ENCODE measurements around the gene SLC9A8. TPM values are rescaled to one million over a fixed set of nuclear protein-coding genes. Genes with fewer than 3 reads are reported as not detected.
A peak's percentile ranks its signal among the peaks of the same experiment; 100 is the strongest.

SLC9A8 gene
- total RNA-seq, 2 experiments from 2014 or later, result 22.0 to 30.3 TPM

DNA sequence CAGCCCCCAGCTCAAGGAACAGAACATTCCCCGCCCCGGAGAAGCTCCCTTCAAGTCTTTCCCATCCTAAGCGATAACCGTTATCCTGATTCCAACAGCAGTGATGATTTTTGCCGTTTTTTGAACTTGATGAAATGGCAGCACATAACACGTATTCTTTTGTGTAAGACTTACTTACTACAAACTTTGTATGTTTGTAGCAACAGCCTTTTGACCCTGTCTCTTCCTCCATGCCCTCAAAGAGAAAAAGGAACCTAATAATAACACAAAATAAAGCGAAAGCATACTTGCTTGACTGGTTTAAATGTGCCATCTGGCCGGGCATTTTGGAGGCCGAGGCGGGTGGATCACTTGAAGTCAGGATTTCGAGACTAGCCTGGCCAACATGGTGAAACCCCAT, 26.4 kb upstream of the SLC9A8 start:
- peak overlapping the region; percentile 51 for H3K4me3 ChIP-seq (ENCODE audit: low read depth, low read length, poor library complexity, severe bottlenecking)
- no peaks in the 10 kb centered on the region for H3K9me3 ChIP-seq (ENCODE audit: low read length)
- peaks cover 26% of the 10 kb centered on the region for H3K4me1 ChIP-seq (ENCODE audit: insufficient read depth, low read length, poor library complexity, severe bottlenecking)
- no peaks in the 10 kb centered on the region for H3K79me2 ChIP-seq (ENCODE audit: insufficient read depth, low read depth, low read length)
- CTCF ChIA-PET (ENCODE audit: unreplicated experiment), result interaction anchor here (0.7 kb wide), 1 partner anchor 59 kb away, joined by 3 read pairs; no protein-coding TSS in a partner anchor
- intact Hi-C loops (cut with micrococcal nuclease; ENCODE audit: unreplicated experiment), result no loop called here
- no peaks in the 10 kb centered on the region for H4K20me1 ChIP-seq (ENCODE audit: insufficient read depth, low read length)
- BruUV-seq (replicated peaks), result no TSS peak
- POLR2A ChIA-PET, result interaction anchor here (0.9 to 1.5 kb wide), 3 partner anchors 10 to 117 kb away, joined by 3 to 5 read pairs (median 4); no protein-coding TSS in a partner anchor
- no peaks in the 10 kb centered on the region for H3K9me2 ChIP-seq (ENCODE audit: insufficient read depth, low read length)
- H3K36me3 ChIP-seq (ENCODE audit: insufficient read depth, low read length), result no peaks in the 10 kb centered on the region
- H3K27ac ChIP-seq (ENCODE audit: low read depth, low read length, poor library complexity, severe bottlenecking), result peak overlapping the region; percentile 38
- peak overlapping the region; percentile 96 for H2AFZ ChIP-seq (ENCODE audit: low read length)
- no peak; the same call in 1 of the 2 replicates for TF ChIP-seq CTCF (conservative IDR thresholded peaks at IDR 0.05; ENCODE audit: low read length)
- no peak for TF ChIP-seq EZH2phosphoT487 (IDR thresholded peaks at IDR 0.05; ENCODE audit: borderline replicate concordance, low read depth, low read length)
- no peak for DNase-seq (ENCODE audit: low spot score)
- peak overlapping the region; percentile 75 for H3K4me2 ChIP-seq (ENCODE audit: low read length)

- H3K27ac ChIP-seq (ENCODE audit: low read depth, low read length, poor library complexity, severe bottlenecking), result no peak overlapping the region
- H3K4me1 ChIP-seq (ENCODE audit: insufficient read depth, low read length, poor library complexity, severe bottlenecking), result peaks cover 26% of the 10 kb centered on the region
- H3K36me3 ChIP-seq (ENCODE audit: insufficient read depth, low read length), result no peaks in the 10 kb centered on the region
- H3K79me2 ChIP-seq (ENCODE audit: insufficient read depth, low read depth, low read length), result no peaks in the 10 kb centered on the region
- POLR2A ChIA-PET, result interaction anchor here (0.9 to 1.1 kb wide), 2 partner anchors 10 to 15 kb away, joined by 3 read pairs; no protein-coding TSS in a partner anchor
- peak; percentile 55 for TF ChIP-seq CTCF (conservative IDR thresholded peaks at IDR 0.05; ENCODE audit: low read length)
- TF ChIP-seq EZH2phosphoT487 (IDR thresholded peaks at IDR 0.05; ENCODE audit: borderline replicate concordance, low read depth, low read length), result no peak
- no peaks in the 10 kb centered on the region for H4K20me1 ChIP-seq (ENCODE audit: insufficient read depth, low read length)
- BruUV-seq (replicated peaks), result no TSS peak
- CTCF ChIA-PET (ENCODE audit: unreplicated experiment), result no interaction called here
- H3K9me3 ChIP-seq (ENCODE audit: low read length), result no peaks in the 10 kb centered on the region
- 0 out of 2 replicates have a peak overlapping the region, but pooled peaks have one; percentile 22 for H3K4me2 ChIP-seq (ENCODE audit: low read length)
- intact Hi-C loops (cut with micrococcal nuclease; ENCODE audit: unreplicated experiment), result no loop called here
- peak; percentile 40 for DNase-seq (ENCODE audit: low spot score)
- no peaks in the 10 kb centered on the region for H3K9me2 ChIP-seq (ENCODE audit: insufficient read depth, low read length)
- peak overlapping the region; percentile 96; the same call in 1 of the 2 replicates for H2AFZ ChIP-seq (ENCODE audit: low read length)
- no peak overlapping the region for H3K4me3 ChIP-seq (ENCODE audit: low read depth, low read length, poor library complexity, severe bottlenecking)
Measured at GRCh38 chr20:49786668-49787370, 25.8 kb upstream of the SLC9A8 start.

All from OCI-LY7 (cell line).